ENCODE data around the gene SLC7A6OS. TPM values are rescaled to one million over a fixed set of nuclear protein-coding genes. Genes with fewer than 3 reads are reported as not detected.

The SLC7A6OS gene
- total RNA-seq, 1 experiment from 2014 or later = 24.5 TPM

DNA sequence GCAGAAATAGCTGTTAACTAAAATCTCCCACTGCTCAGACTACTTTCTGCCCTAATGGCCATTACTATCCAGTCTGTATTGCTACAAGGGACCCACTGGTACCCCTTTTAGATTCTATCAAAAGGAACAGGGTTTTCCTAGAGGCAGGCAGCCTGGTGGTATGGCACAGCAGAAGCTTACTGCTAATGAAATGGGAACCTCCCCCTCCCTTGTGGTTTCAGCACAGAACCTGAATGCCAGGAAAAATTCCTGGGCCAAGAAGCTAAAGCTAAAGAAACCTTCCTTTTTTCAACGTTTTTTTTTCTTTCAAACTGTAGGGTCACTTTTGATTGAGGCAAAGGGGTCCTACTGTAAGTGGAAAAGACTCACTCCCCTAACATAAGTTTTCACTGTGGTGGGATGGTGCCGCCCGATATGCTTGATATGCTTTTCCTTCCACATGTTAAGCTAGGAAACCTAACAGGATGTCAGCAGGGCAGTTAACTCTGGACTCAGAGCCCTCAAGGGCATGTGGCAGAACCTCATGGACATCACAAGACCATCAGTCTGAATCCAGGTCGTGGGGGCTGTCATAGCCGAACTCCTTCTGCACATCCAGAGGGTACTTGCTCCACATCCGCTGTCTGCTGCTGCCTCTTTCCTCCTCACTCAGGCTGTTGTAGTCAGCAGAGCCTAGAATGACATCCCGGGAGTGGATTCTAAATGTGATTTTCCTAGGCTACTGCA is 9.8 kb downstream of the SLC7A6OS start:
- Histone ChIP-seq H2BK20ac (ENCODE audit: low read depth, low read length, poor library complexity, severe bottlenecking) (no peak overlapping the region), H2AK5ac (ENCODE audit: insufficient read length, low read length) (no peak overlapping the region), H2AFZ (ENCODE audit: low read length) (no peak overlapping the region), H3K27me3 (ENCODE audit: insufficient read depth, low read length) (no peaks in the 10 kb centered on the region), H4K5ac (ENCODE audit: insufficient read length, low read depth, low read length) (no peak overlapping the region), H3K9me3 (ENCODE audit: control insufficient read depth, low read depth, low read length) (no peaks in the 10 kb centered on the region), H3K27ac (ENCODE audit: insufficient read length, low read depth, low read length) (no peak overlapping the region), H3K23me2 (ENCODE audit: insufficient read length, low read depth, low read length, poor library complexity, severe bottlenecking) (no peaks in the 10 kb centered on the region), H3K4me2 (ENCODE audit: insufficient read depth, insufficient read length, low read length) (no peak overlapping the region), H4K8ac (replicated peaks; ENCODE audit: insufficient read length, low read depth, low read length) (no peak overlapping the region), H3K23ac (ENCODE audit: insufficient read length, low read depth, low read length) (no peak overlapping the region), H2BK15ac (ENCODE audit: low read depth, low read length) (no peak overlapping the region), H3K79me1 (ENCODE audit: insufficient read depth, low read depth, low read length, poor library complexity, severe bottlenecking) (no peaks in the 10 kb centered on the region), H3K56ac (ENCODE audit: insufficient read length, low read depth, low read length) (no peak overlapping the region), H2BK12ac (ENCODE audit: insufficient read length, low read depth, low read length) (no peak overlapping the region), H3K4ac (ENCODE audit: low read depth, low read length) (no peak overlapping the region), H3K9ac (ENCODE audit: extremely low read depth, insufficient read length, low read length) (no peak overlapping the region), H2BK5ac (ENCODE audit: insufficient read length, low read length) (no peak overlapping the region), H3K79me2 (ENCODE audit: insufficient read depth, low read length) (no peaks in the 10 kb centered on the region; the same call in 1 of the 2 replicates), H3K4me1 (ENCODE audit: insufficient read depth, low read length) (no peaks in the 10 kb centered on the region), H4K20me1 (ENCODE audit: control insufficient read depth, insufficient read depth, insufficient read length) (no peaks in the 10 kb centered on the region), H4K91ac (ENCODE audit: insufficient read length, low read depth, low read length) (no peak overlapping the region), H2BK120ac (ENCODE audit: low read depth, low read length, poor library complexity, severe bottlenecking) (no peak overlapping the region), H3T11ph (ENCODE audit: low read length) (no peak overlapping the region), H3K18ac (ENCODE audit: insufficient read length, low read depth, low read length) (no peak overlapping the region), H3K14ac (ENCODE audit: insufficient read depth, low read length) (no peak overlapping the region)
- TF ChIP-seq, protein P1, sequence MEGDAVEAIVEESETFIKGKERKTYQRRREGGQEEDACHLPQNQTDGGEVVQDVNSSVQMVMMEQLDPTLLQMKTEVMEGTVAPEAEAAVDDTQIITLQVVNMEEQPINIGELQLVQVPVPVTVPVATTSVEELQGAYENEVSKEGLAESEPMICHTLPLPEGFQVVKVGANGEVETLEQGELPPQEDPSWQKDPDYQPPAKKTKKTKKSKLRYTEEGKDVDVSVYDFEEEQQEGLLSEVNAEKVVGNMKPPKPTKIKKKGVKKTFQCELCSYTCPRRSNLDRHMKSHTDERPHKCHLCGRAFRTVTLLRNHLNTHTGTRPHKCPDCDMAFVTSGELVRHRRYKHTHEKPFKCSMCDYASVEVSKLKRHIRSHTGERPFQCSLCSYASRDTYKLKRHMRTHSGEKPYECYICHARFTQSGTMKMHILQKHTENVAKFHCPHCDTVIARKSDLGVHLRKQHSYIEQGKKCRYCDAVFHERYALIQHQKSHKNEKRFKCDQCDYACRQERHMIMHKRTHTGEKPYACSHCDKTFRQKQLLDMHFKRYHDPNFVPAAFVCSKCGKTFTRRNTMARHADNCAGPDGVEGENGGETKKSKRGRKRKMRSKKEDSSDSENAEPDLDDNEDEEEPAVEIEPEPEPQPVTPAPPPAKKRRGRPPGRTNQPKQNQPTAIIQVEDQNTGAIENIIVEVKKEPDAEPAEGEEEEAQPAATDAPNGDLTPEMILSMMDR (conservative IDR thresholded peaks at IDR 0.05) = no peak
- no CpG with 5 or more reads among the region's 7 CpGs for WGBS (ENCODE audit: extremely low coverage, insufficient read length, low lambda C conversion rate)
- Mint-ChIP-seq H3K27me3 (ENCODE audit: low read depth) (no peaks in the 10 kb centered on the region), H3K36me3 (ENCODE audit: insufficient read depth in 1 of 3, low read depth in 3 of 3) (peaks cover 30 to 90% (median 73%) of the 10 kb centered on the region in 3 experiments; a peak in 6 of 7 replicates), H3K4me3 (no peak overlapping the region), H3K9me3 (no peaks in the 10 kb centered on the region), H3K4me1 (0 out of 4 replicates have a peak, but pooled peaks cover 0 to 2% of the 10 kb centered on the region in 2 experiments), H3K27ac (no peak overlapping the region)
- no peak for DNase-seq
